ENCODE results near the gene SDHAF2. TPM values are rescaled to one million over a fixed set of nuclear protein-coding genes. Genes with fewer than 3 reads are reported as not detected.

The SDHAF2 gene
- total and polyA plus RNA-seq, 2 donors (not counting 1 experiment from before 2014, with no cell fraction given) = 61.8 to 65.3 TPM

GRCh38 chr11:61404103-61404502, 25.8 kb upstream of the SDHAF2 start:
- no peaks in the 10 kb centered on the region for H3K79me2 ChIP-seq (ENCODE audit: control insufficient read depth, insufficient read depth, low read length)
- peaks cover 25% of the 10 kb centered on the region for H3K36me3 ChIP-seq (ENCODE audit: control insufficient read depth, insufficient read depth, low read length)
- H2AFZ ChIP-seq (ENCODE audit: low read length) = no peak overlapping the region
- no peak overlapping the region for H3K9ac ChIP-seq (ENCODE audit: insufficient read depth, low read length)
- H3K27ac ChIP-seq (ENCODE audit: insufficient read depth, low read length) = no peak overlapping the region
- no peak for TF ChIP-seq CTCF (conservative IDR thresholded peaks at IDR 0.05 in 1 of 2, IDR thresholded peaks at IDR 0.05 in 1 of 2; ENCODE audit: low read depth in 1 of 2, low read length in 2 of 2)
- TF ChIP-seq EZH2 (IDR thresholded peaks at IDR 0.05; ENCODE audit: low read length, missing control alignments) = no peak
- H3K4me2 ChIP-seq (ENCODE audit: extremely low read depth, insufficient read depth, low read length) = no peak overlapping the region
- no peaks in the 10 kb centered on the region for H4K20me1 ChIP-seq (ENCODE audit: control insufficient read depth, extremely low read depth, insufficient read depth, low read length)
- DNase-seq (ENCODE audit: low read depth in 2 of 2) = no peak
- H3K4me3 ChIP-seq (replicated peaks in 1 of 4; ENCODE audit: control extremely low read depth in 1 of 4, insufficient read depth in 1 of 4, low read depth in 3 of 4, low read length in 4 of 4) = no peak overlapping the region
- no peaks in the 10 kb centered on the region for H3K9me3 ChIP-seq (ENCODE audit: control insufficient read depth, insufficient read depth, low read depth, low read length)
- H3K4me1 ChIP-seq (ENCODE audit: control insufficient read depth, extremely low read depth, insufficient read depth, low read length) = no peaks in the 10 kb centered on the region
- no peaks in the 10 kb centered on the region for H3K27me3 ChIP-seq (ENCODE audit: control insufficient read depth, insufficient read depth, low read length)

- H3K4me1 ChIP-seq (ENCODE audit: control insufficient read depth, extremely low read depth, insufficient read depth, low read length) = no peaks in the 10 kb centered on the region
- H3K4me3 ChIP-seq (replicated peaks in 1 of 4; ENCODE audit: control extremely low read depth in 1 of 4, insufficient read depth in 1 of 4, low read depth in 3 of 4, low read length in 4 of 4) = no peak overlapping the region
- no peaks in the 10 kb centered on the region for H3K79me2 ChIP-seq (ENCODE audit: control insufficient read depth, insufficient read depth, low read length)
- H3K27ac ChIP-seq (ENCODE audit: insufficient read depth, low read length) = no peak overlapping the region
- TF ChIP-seq EZH2 (IDR thresholded peaks at IDR 0.05; ENCODE audit: low read length, missing control alignments) (no peak), CTCF (conservative IDR thresholded peaks at IDR 0.05 in 1 of 2, IDR thresholded peaks at IDR 0.05 in 1 of 2; ENCODE audit: low read depth in 1 of 2, low read length in 2 of 2) (no peak)
- no peaks in the 10 kb centered on the region for H3K27me3 ChIP-seq (ENCODE audit: control insufficient read depth, insufficient read depth, low read length)
- H3K4me2 ChIP-seq (ENCODE audit: extremely low read depth, insufficient read depth, low read length) = no peak overlapping the region
- no peaks in the 10 kb centered on the region for H4K20me1 ChIP-seq (ENCODE audit: control insufficient read depth, extremely low read depth, insufficient read depth, low read length)
- no peak overlapping the region for H3K9ac ChIP-seq (ENCODE audit: insufficient read depth, low read length)
- H3K9me3 ChIP-seq (ENCODE audit: control insufficient read depth, insufficient read depth, low read depth, low read length) = no peaks in the 10 kb centered on the region
- no peak overlapping the region for H2AFZ ChIP-seq (ENCODE audit: low read length)
- H3K36me3 ChIP-seq (ENCODE audit: control insufficient read depth, insufficient read depth, low read length) = peaks cover 25% of the 10 kb centered on the region
- peak in 1 of 2 donors; percentile 59 for DNase-seq (ENCODE audit: low read depth in 2 of 2)
Observed at GRCh38 chr11:61404641-61405040, 25.3 kb upstream of the SDHAF2 start.

- no peak for DNase-seq (ENCODE audit: low read depth in 2 of 2)
- Histone ChIP-seq H3K4me1 (ENCODE audit: control insufficient read depth, extremely low read depth, insufficient read depth, low read length) (no peaks in the 10 kb centered on the region), H3K36me3 (ENCODE audit: control insufficient read depth, insufficient read depth, low read length) (peaks cover 25% of the 10 kb centered on the region), H3K9ac (ENCODE audit: insufficient read depth, low read length) (no peak overlapping the region), H3K79me2 (ENCODE audit: control insufficient read depth, insufficient read depth, low read length) (no peaks in the 10 kb centered on the region), H2AFZ (ENCODE audit: low read length) (no peak overlapping the region), H4K20me1 (ENCODE audit: control insufficient read depth, extremely low read depth, insufficient read depth, low read length) (no peaks in the 10 kb centered on the region), H3K4me3 (replicated peaks in 1 of 4; ENCODE audit: control extremely low read depth in 1 of 4, insufficient read depth in 1 of 4, low read depth in 3 of 4, low read length in 4 of 4) (no peak overlapping the region), H3K27ac (ENCODE audit: insufficient read depth, low read length) (no peak overlapping the region), H3K4me2 (ENCODE audit: extremely low read depth, insufficient read depth, low read length) (no peak overlapping the region), H3K27me3 (ENCODE audit: control insufficient read depth, insufficient read depth, low read length) (no peaks in the 10 kb centered on the region), H3K9me3 (ENCODE audit: control insufficient read depth, insufficient read depth, low read depth, low read length) (no peaks in the 10 kb centered on the region)
- no peak for TF ChIP-seq CTCF (conservative IDR thresholded peaks at IDR 0.05 in 1 of 2, IDR thresholded peaks at IDR 0.05 in 1 of 2; ENCODE audit: low read depth in 1 of 2, low read length in 2 of 2)
- no peak for TF ChIP-seq EZH2 (IDR thresholded peaks at IDR 0.05; ENCODE audit: low read length, missing control alignments)
Observed at GRCh38 chr11:61406067-61406466, 23.9 kb upstream of the SDHAF2 start.
